ENCODE measurements around the gene SERTM2. TPM values are rescaled to one million over a fixed set of nuclear protein-coding genes. Genes with fewer than 3 reads are reported as not detected.

Gene SERTM2
- total RNA-seq (2022; extraction: Qiagen RNA extraction; ENCODE audit: low read depth), result not detected in 5 replicates

DNA sequence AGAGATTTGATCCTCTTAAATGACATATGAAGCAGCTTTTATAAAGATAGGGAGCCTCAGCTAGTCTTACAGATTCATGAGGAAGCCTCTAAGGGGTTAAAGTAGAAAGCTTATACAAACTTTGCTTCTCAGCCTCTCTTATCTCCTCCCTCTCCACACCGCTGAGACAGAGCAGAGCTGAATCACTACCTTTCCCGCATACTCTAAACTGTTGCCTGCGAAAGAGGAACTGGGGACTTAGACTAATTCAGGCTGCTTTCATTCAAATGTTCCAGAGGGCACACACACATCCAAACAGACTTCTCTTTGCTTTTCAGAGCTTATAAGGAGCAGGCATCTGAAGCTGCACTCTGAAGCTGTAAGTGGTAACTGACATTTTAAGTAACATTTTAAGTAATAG lies at the start of gene SERTM2:
SERTM2 (plus strand) TSS at position 169 of the 400 bp plus-strand sequence. CDS start 7,213 bp downstream, outside the sequence.

Other genes with a start within 250 kb of the SERTM2 start
- not detected in 5 replicates for gene CAPN6, start 241.2 kb upstream of the SERTM2 start, total RNA-seq (2022; extraction: Qiagen RNA extraction; ENCODE audit: low read depth)
- not detected in 5 replicates for gene DCX, start 99.5 kb upstream of the SERTM2 start, total RNA-seq (2022; extraction: Qiagen RNA extraction; ENCODE audit: low read depth)
- gene ALG13, start 169.5 kb downstream of the SERTM2 start, total RNA-seq (2022; extraction: Qiagen RNA extraction; ENCODE audit: low read depth), result 54.2 to 60.9 TPM (median 58.2 TPM) in 5 replicates